ENCODE data around the gene GAK.
A peak's percentile ranks its signal among the peaks of the same experiment; 100 is the strongest.
"Not testable (repeated sequence)": the region's sequence is repeated elsewhere in the genome, so short reads cannot be mapped to it uniquely, and the experiment has no call there.

Gene GAK

DNA sequence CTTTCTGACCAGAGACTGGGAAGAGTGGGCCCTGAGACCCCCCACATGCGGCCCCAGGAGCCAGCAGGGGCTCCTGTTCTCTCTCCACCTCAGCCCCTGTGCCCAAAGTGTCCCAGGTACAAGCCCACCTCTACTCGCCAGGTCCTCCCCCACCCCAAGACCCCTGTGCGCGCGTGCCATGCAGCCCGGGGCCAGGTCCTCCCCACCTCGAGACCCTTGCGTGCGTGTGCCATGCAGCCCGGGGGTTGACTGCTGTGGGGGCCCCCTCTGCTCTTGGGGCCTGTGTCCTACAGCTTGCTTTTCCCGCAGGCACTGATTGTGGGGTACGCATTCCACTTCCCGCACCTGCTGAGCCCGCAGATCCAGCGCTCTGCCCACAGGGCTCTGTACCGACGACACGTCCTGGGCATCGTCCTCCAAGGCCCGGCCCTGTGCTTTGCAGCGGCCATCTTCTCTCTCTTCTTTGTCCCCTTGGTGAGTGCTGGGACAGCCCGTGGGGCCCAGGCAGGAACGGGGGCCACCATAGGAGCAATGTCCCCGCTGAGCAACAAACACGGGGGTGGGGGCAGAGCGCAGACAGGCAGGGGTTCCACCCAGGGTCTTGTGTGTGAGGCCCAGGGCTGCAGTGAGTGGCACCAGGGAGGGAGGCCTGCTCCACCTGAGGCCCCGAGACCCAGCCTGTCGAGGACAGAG is 20.9 kb upstream of the GAK start:
- DNase-seq, result no peak

DNA sequence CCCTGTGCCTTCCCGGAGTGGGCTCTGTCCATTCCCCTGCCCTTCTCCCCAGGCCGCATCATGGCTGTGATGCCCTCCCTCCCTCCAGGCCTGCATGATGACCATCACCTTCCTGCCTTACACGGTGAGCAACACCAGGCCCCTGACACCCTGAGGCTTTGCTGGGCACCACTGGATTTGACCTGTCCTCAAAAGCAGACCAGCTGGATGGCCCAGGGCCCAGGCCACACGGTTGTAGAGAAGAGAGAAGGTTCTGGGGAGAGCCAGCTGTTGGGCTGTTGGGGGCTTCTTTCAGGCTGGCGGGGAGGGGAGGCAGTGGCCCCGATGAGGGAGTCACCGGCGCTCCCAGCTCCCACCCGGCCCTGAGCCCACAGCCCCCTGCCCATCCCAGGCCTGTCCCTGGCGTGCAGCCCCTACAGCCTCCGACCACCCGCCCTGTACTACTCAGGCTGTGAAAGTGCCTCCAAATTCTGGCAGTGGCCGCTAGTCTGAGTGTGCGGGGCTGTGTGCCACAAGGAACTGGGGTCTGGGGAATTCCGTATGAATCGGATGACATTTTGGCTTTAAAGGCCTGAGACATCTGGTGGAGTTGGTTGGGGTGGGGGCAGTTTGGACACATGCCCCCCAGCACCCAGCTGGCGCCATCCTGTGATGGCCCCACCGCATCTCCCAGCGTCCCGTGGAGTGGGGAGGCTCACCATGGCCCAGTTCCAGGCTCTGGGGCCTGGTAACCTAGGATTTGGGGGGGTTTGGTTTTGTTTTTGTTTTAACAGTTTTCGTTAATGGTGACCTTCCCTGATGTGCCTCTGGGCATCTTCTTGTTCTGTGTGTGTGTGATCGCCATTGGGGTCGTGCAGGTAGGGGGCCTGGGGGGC is 19.7 kb upstream of the GAK start:
- no peak for DNase-seq

DNA sequence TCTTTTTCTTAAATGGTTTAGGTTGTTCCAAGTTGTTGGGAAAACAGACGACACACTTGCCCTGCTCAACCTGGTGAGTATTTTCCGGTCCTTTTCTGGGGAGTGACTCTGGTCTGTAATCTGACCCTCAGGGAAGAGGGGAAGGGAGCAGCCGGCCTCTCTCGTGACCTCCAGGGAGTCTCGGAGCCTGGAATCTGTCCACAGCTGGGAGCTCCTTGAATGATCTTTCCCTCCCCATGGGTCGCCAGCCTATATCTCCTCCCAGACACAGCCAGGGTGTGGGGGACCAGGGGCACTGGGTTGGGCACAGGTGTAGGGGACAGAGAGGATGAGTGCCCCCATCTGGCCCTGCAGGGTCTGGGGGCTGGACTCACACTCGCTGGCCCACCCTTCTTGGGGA is 19.1 kb upstream of the GAK start:
- no peak for DNase-seq

GRCh38 chr4:950136-951020 is 18.3 kb upstream of the GAK start:
- no peak for DNase-seq

- no peak for DNase-seq
Measured at GRCh38 chr4:949656-950055, 17.5 kb upstream of the GAK start.

DNA sequence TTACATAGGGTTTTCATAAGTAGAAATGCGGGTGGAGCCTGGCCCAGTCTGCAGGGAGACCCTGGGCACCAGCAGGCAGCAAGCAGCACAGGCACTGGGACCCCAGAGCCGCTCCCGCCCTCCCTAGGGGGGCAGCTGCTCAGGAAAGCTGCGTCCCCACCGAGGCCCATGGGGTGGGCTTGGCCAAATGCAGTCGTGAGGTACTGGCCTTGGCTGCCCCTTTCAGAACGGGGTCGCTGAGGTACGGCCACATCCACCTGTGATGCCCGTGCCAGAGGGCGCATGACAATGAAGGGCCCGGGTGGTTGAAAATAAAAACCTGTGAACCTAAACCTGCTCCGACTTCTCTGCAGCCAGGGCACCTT is 16.8 kb upstream of the GAK start:
- no peak for DNase-seq

DNA sequence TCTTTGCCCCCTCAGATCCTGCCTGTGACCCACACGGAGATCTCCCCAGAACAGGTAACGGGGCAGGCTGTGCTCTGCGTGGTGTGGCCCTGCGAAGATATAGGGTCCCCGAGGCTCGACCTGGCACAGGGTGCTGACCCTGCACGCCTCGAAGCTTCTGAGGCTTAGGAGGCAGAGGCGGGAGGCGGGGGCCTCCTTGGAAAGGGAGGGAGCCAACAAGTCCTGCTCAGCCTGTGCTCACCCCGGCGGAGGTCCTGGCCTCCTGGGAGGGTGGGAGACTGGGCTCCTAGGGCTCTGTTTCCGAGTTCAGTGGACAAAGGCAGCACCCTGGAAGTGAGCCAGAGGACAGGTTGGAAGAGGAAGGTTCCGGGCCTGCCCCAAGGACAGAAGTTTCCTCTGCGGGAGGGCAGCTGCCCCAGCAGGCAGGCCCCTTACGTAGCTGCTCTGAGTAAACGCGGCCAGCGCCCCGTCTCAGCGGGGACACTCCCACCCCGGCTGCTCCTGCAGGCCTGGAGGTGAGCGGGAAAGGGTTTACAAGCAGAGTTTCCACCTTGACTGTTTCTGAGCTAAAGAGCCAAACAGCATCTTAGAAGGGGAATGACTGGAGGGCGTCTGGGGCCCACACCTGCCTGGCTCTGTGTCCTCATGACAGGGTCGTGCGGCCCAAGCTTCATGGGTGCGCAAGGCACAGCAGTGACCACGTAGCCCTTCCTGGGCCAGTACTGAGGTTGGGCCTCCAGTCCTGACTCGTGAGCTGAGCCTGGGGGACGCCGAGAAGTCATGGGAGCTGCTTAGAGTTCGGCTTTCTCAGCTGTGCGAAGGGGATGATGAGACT is 16.2 kb upstream of the GAK start:
- DNase-seq, result no peak

DNA sequence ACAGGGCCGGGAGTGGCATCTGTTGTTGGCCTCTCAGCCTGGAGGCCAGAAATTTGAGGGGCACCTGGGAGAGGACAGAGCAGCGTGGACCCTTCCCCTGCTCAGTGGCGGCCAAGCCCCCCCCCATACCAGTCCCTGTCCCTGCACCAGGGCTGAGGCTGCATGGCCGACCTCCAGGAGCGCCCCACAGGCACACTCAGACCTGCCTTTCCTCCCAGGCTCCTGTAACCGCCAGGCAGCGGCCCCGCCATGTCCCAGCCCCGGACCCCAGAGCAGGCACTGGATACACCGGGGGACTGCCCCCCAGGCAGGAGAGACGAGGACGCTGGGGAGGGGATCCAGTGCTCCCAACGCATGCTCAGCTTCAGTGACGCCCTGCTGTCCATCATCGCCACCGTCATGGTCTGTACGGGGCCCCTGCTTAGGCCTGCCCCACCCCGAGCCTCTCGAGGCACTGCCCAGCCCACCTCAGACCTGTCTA is 15.4 kb upstream of the GAK start:
- DNase-seq, result no peak

DNA sequence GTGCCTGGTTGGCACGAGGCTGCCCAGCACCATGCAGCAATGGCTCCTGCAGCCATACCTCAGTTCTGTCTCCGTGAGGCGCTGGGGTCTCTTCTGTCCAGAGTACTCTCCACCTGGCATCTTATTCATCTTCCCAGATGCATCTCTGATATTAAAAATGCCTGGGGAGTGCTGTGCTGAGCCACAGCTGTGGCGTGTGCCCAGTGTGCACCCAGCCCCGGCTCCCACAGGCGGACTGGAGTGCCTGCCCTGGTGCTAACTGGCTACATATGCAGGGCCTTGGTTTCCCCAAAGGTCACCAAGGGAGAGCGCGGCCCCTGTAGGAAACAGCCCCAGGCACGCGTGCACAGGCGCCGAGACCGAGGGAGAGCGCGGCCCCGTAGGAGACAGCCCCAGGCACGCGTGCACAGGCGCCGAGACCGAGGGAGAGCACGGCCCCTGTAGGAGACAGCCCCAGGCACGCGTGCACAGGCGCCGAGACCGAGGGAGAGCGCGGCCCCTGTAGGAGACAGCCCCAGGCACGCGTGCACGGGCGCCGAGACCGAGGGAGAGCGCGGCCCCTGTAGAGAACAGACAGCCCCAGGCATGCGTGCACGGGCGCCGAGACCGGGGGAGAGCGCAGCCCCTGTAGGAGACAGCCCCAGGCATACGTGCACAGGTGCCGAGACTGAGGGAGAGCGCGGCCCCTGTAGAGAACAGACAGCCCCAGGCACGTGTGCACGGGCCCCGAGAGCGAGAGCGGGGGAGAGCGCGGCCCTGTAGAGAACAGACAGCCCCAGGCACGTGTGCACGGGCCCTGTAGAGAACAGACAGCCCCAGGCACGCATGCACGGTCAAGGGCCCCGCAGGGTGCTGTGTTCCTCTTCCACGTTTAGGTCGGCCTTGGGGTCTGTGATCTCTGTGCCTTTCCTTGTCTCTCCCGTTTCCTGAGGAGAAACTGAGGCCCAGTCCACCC is 14.7 kb upstream of the GAK start:
- no peak for DNase-seq

GRCh38 chr4:946103-946450 is 14.0 kb upstream of the GAK start:
- DNase-seq, result no peak

DNA sequence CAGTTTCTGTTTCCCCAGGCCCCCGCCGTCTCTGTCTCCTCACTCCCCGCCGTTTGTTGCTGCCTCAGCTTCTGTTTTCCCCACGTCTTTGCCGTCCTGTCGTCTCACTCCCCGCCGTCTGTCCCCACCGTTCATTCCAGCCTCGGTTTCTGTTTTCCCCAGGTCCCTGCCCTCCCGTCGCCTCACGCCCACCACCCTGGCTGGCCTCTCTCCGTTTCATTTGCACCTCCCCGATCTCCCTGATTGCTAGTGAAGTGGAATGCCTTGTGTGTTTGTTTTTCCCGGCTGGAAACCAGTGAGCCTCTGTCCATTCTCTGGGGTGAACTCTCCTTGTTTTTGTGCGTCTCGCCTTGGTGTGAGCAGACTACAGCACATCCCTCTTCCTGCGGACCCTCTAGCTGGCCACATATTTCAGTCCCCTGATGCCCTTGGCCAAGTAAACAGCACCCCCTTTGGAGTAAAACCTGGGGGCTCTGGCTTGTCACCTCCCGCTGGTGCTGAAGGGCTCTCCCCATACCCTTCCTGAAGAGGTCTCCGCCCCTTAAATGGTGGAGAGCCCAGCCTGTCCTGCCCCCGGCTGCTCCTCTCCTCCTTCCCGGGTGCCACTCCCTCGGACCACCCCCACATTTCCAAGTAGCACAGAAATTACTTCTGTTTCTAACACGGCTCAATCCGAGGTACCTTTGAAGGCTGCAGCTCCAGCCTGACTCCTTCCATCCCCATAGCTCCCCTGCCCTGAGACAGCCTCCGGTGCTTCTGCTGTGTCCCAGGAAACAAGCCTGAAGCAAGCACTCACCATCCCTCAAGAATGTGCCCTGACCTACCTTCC is 13.4 kb upstream of the GAK start:
- peak; percentile 23 for DNase-seq

DNA sequence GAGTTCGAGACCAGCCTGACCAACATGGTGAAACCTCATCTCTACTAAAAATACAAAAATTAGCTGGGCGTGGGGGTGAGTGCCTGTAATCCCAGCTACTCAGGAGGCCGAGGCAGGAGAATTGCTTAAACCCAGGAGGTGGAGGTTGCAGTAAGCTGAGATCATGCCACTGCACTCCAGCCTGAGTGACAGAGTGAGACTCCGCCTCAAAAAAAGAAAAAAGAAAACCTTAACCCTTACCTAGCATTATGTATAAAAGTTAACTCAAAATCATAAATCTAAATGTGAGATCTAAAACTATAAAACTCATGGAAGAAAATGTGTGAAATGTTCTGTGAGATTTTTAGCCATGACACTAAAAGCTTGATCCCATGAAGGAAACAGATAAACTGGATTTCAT is 7.4 kb upstream of the GAK start:
- DNase-seq, result not testable (repeated sequence)

- DNase-seq, result no peak
Measured at GRCh38 chr4:932713-933070, 576 bp upstream of the GAK start.

DNA sequence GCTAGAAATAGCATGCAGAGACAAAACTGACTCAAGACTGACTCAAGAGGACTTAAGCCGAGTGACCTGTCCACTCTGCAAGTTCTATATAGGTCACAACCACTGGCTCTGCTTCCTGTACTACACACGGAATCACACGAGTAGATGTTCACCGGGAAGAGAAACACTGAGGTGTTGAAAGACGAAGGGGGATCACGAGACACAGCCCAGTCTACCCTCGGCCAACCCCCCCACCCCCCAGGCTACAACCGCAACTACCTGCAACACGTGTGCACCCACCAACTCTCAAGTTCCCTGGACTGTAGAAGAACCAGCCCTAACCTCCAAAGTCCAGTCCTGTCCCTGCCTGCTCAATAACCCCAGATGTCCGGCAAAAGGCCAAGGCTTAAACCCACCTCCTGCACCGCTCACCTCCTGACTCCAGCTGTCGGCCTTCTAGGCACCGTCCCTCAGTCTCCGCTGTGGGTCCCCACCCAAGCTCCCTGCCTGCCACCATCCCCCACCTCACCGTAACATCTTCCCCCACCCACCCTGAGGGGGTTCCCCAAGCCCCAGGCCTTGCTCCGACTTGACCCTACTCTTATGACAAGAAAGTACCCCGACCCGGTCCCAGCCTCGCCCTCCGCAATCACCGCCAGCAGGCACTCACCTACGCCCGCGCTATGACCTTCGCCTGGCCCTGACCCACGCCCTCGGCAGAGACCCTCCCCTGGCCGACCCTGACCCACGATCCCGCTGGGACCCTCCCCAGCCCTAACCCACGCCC is 739 bp downstream of the GAK start:
- no peak for DNase-seq

GRCh38 chr4:930827-931193 is 1.3 kb downstream of the GAK start:
- no peak for DNase-seq

- DNase-seq, result peak; percentile 20
Measured at GRCh38 chr4:930028-930551, 2.0 kb downstream of the GAK start.

- DNase-seq, result no peak
Measured at GRCh38 chr4:929096-929765, 2.9 kb downstream of the GAK start.

- DNase-seq, result not testable (repeated sequence)
Measured at GRCh38 chr4:927566-927965, 4.5 kb downstream of the GAK start.

GRCh38 chr4:926538-926937 is 5.6 kb downstream of the GAK start:
- DNase-seq, result no peak

Measured in NCI-H69 (cell line).